HepG2 (cell line): Measurements from ENCODE around the gene CHST3. TPM values are rescaled to one million over a fixed set of nuclear protein-coding genes. Genes with fewer than 3 reads are reported as not detected.

ENCODE experiments used
- ATAC-seq: fragments of 200-7000 bp; cut with Tn5 transposase; 3 replicates; pipeline ENCODE4 v1.9.1; 2020; ENCODE audit warnings: mild to moderate bottlenecking, moderate library complexity
- BruUV-seq: library from RNA; stranded (reverse); fragments of 400-500 nt; replicated peaks from 2 replicates; lab custom pipeline; 2021; lab: Mats Ljungman, UMichigan
- CTCF ChIA-PET: fragments of 300-600 bp; formaldehyde crosslinking; extraction: SDS; loops from one replicate; lab custom pipeline; 2021; ENCODE audit warnings: low total read pairs, inconsistent platforms, low intra/inter-chr PET ratio; lab: Yijun Ruan, JAX
- POLR2A ChIA-PET: fragments of 350-600 bp; sonication (Branson Sonifier 250); formaldehyde crosslinking; loops from one replicate; lab custom pipeline; 2020; ENCODE audit warnings: antibody characterized with exemption, inconsistent platforms; lab: Yijun Ruan, JAX
- DNase-seq: peaks from one replicate; pipeline ENCODE4 v3.0.0-alpha.2; 2015; ENCODE audit warnings: low spot score
- FAIRE-seq: peaks from 3 replicates; lab custom pipeline; 2011; peaks lifted over from hg19 to GRCh38; lab: Jason Lieb, UNC
- H2AFZ ChIP-seq: one replicate; pipeline ENCODE4 v1.6.1; 2011; ENCODE audit warnings: low read length, inconsistent platforms
- H3K27ac ChIP-seq: fragments of 300-600 bp; 3 replicates; pipeline ENCODE4 v1.8.0; 2011; ENCODE audit warnings: mixed run types, mild to moderate bottlenecking, mixed read lengths, low read length, inconsistent platforms; ENCODE audit not compliant: insufficient read depth; ENCODE audit errors: extremely low read length
- H3K27me3 ChIP-seq, 2 experiments: fragments of 200-600 bp in 1 of 2; 2 replicates in 1 of 2; 3 replicates in 1 of 2; pipeline versions ENCODE4 v1.6.0 to v1.8.0; 2011; ENCODE audit warnings: low read length in 2 of 2, mild to moderate bottlenecking in 2 of 2, moderate library complexity in 2 of 2, inconsistent platforms in 1 of 2; ENCODE audit not compliant: insufficient read depth in 2 of 2, control insufficient read depth in 1 of 2
- H3K36me3 ChIP-seq, 2 experiments: fragments of 200-600 bp in 1 of 2; replicated peaks in 1 of 2; 2 replicates in 1 of 2; 3 replicates in 1 of 2; pipeline versions ENCODE4 v1.5.1 to v1.8.0; 2011; ENCODE audit warnings: low read length in 2 of 2, inconsistent platforms in 1 of 2; ENCODE audit not compliant: insufficient read depth in 2 of 2, control insufficient read depth in 1 of 2
- H3K4me1 ChIP-seq: 2 replicates; pipeline ENCODE4 v1.5.1; 2012; ENCODE audit warnings: low read length, inconsistent platforms; ENCODE audit not compliant: insufficient read depth
- H3K4me2 ChIP-seq: 2 replicates; pipeline ENCODE4 v1.6.0; 2011; ENCODE audit warnings: low read depth, low read length, inconsistent platforms
- H3K4me3 ChIP-seq, 3 experiments: fragments of 200-600 bp in 1 of 3; sonication (generic), shearing (Covaris generic) in 1 of 3; replicated peaks in 1 of 3; 2 replicates each; pipeline ENCODE4 v1.5.1; 2011 to 2016; ENCODE audit warnings: low read length in 3 of 3, inconsistent platforms in 2 of 3, low read depth in 2 of 3, mild to moderate bottlenecking in 2 of 3, control low read depth in 1 of 3, mixed read lengths in 1 of 3; ENCODE audit not compliant: insufficient read depth in 1 of 3
- H3K79me2 ChIP-seq: one replicate; pipeline ENCODE4 v1.6.1; 2011; ENCODE audit warnings: low read length, inconsistent platforms; ENCODE audit not compliant: insufficient read depth
- H3K9ac ChIP-seq: 2 replicates; pipeline ENCODE4 v1.6.0; 2011; ENCODE audit warnings: mild to moderate bottlenecking, low read depth, low read length, inconsistent platforms; ENCODE audit not compliant: insufficient read depth
- H3K9me3 ChIP-seq: 2 replicates; pipeline ENCODE4 v1.5.1; 2012; ENCODE audit warnings: mild to moderate bottlenecking, low read length
- H4K20me1 ChIP-seq: 2 replicates; pipeline ENCODE4 v1.6.0; 2011; ENCODE audit warnings: inconsistent platforms, mild to moderate bottlenecking, low read length, moderate library complexity; ENCODE audit not compliant: insufficient read depth
- ATF3 ChIP-seq: sonication (generic); formaldehyde crosslinking; IDR thresholded peaks from 2 replicates; pipeline ENCODE4 v1.4.0; 2020; ENCODE audit warnings: missing genetic modification reagents
- ATRX ChIP-seq: sonication (generic); formaldehyde crosslinking; IDR thresholded peaks from 2 replicates; pipeline ENCODE4 v1.4.0; 2020; ENCODE audit warnings: missing genetic modification reagents, borderline replicate concordance
- CHD2 ChIP-seq: IDR thresholded peaks from 2 replicates; pipeline ENCODE4 v1.6.1; 2011; ENCODE audit warnings: low read depth, low read length, improper control_type of control experiment
- EP300 ChIP-seq, 3 experiments: sonication (generic) in 1 of 3; formaldehyde crosslinking in 1 of 3; IDR thresholded peaks; 2 replicates each; pipeline versions ENCODE4 v1.5.1 to v1.6.1; 2011 to 2020; ENCODE audit warnings: low read depth in 2 of 3, low read length in 2 of 3, borderline replicate concordance in 1 of 3, improper control_type of control experiment in 1 of 3, mild to moderate bottlenecking in 1 of 3, missing genetic modification reagents in 1 of 3, moderate library complexity in 1 of 3
- GPN1 ChIP-seq: sonication (generic); formaldehyde crosslinking; IDR thresholded peaks from 2 replicates; pipeline ENCODE4 v1.5.1; 2020; ENCODE audit warnings: missing genetic modification reagents, borderline replicate concordance
- HDAC1 ChIP-seq: sonication (generic); formaldehyde crosslinking; IDR thresholded peaks from 2 replicates; pipeline ENCODE4 v1.5.1; 2020; ENCODE audit warnings: mild to moderate bottlenecking, missing genetic modification reagents
- JUNB ChIP-seq: sonication (generic); formaldehyde crosslinking; IDR thresholded peaks from 2 replicates; pipeline ENCODE4 v1.8.0; 2022; ENCODE audit warnings: missing genetic modification reagents, mild to moderate bottlenecking, borderline replicate concordance
- MXD3 ChIP-seq: IDR thresholded peaks from 2 replicates; pipeline ENCODE4 v1.6.1; 2016; ENCODE audit warnings: mild to moderate bottlenecking, missing biosample characterization, missing genetic modification reagents
- NCOR1 ChIP-seq: fragments of 200-600 bp; sonication (generic); IDR thresholded peaks from 2 replicates; pipeline ENCODE4 v1.7.0; 2017; ENCODE audit warnings: antibody characterized with exemption, low read length, borderline replicate concordance
- SMAD1 ChIP-seq: sonication (generic); formaldehyde crosslinking; IDR thresholded peaks from 2 replicates; pipeline ENCODE4 v1.4.0; 2020; ENCODE audit warnings: missing genetic modification reagents, low read depth, mild to moderate bottlenecking, borderline replicate concordance
- ZNF260 ChIP-seq: sonication (generic); formaldehyde crosslinking; IDR thresholded peaks from 2 replicates; pipeline ENCODE4 v1.4.0; 2020; ENCODE audit warnings: missing genetic modification reagents, low read depth, mild to moderate bottlenecking, borderline replicate concordance
- ZNF607 ChIP-seq: sonication (generic); formaldehyde crosslinking; IDR thresholded peaks from 2 replicates; pipeline ENCODE4 v1.5.1; 2020; ENCODE audit warnings: missing genetic modification reagents, mild to moderate bottlenecking, borderline replicate concordance
- ZNF766 ChIP-seq: sonication (generic); formaldehyde crosslinking; IDR thresholded peaks from 2 replicates; pipeline ENCODE4 v1.5.0; 2020; ENCODE audit warnings: missing genetic modification reagents, borderline replicate concordance
- ZNF883 ChIP-seq: sonication (generic); formaldehyde crosslinking; IDR thresholded peaks from 2 replicates; pipeline ENCODE4 v1.5.1; 2020; ENCODE audit warnings: mild to moderate bottlenecking, missing genetic modification reagents; ENCODE audit errors: not compliant biosample characterization
- WGBS: methylation state at CpG from one replicate; pipeline ENCODE4 v1.1.6; 2017; ENCODE audit warnings: low lambda C conversion rate; 5-methylcytosine and 5-hydroxymethylcytosine counted together
- in situ Hi-C: cut with HindIII; loops from 2 replicates; pipeline ENCODE4 v1.10.0; 2017; ENCODE audit warnings: low pct_unique_long_range_greater_than_20kb; ENCODE audit not compliant: extremely low pct_ligation_motif_present
- intact Hi-C: fragments of 100-400 bp; cut with micrococcal nuclease; formaldehyde crosslinking; loops from one replicate; pipeline ENCODE4 v1.10.0; 2022; ENCODE audit not compliant: unreplicated experiment
- polyA plus RNA-seq, 8 experiments: library from polyadenylated mRNA; depleted of rRNA in 3 of 8; stranded (reverse) in 7 of 8; unstranded in 1 of 8; fragments of >200 nt; fragmentation: Illumina TruSeq in 4 of 8; extraction: Trizol in 4 of 8; gene quantifications; 2 replicates each; pipeline versions ENCODE4 v1.2.1 to v1.2.3, GENCODE V29; 2011 to 2016; ENCODE audit warnings: low read depth in 4 of 8, missing spikeins in 1 of 8, mixed read lengths in 1 of 8; ENCODE audit not compliant: insufficient read depth in 1 of 8
- total RNA-seq, 5 experiments: library from RNA; depleted of rRNA; stranded (reverse); fragments of >200 nt; fragmentation: Illumina TruSeq; extraction: Trizol; gene quantifications; 2 replicates each; pipeline ENCODE4 v1.2.3, GENCODE V29; 2016; ENCODE audit warnings: low read depth in 1 of 5
- TF ChIP-seq, protein P1 (sequence below): sonication (generic); formaldehyde crosslinking; IDR thresholded peaks from 2 replicates; pipeline ENCODE4 v1.8.0; 2022; ENCODE audit warnings: mild to moderate bottlenecking, missing genetic modification reagents
- TF ChIP-seq, protein P2 (sequence below): sonication (generic); formaldehyde crosslinking; IDR thresholded peaks from 2 replicates; pipeline ENCODE4 v1.4.0; 2020; ENCODE audit warnings: low read depth, missing genetic modification reagents
- TF ChIP-seq, protein P3 (sequence below): sonication (generic); formaldehyde crosslinking; IDR thresholded peaks from 2 replicates; pipeline ENCODE4 v1.8.1; 2023; ENCODE audit warnings: mild to moderate bottlenecking, missing genetic modification reagents

CHST3 gene
- total and polyA plus RNA-seq, 2 of the 13 experiments (the other 11 are each of a cell fraction or from before 2014, with no cell fraction given): 7.2 to 18.7 TPM

DNA sequence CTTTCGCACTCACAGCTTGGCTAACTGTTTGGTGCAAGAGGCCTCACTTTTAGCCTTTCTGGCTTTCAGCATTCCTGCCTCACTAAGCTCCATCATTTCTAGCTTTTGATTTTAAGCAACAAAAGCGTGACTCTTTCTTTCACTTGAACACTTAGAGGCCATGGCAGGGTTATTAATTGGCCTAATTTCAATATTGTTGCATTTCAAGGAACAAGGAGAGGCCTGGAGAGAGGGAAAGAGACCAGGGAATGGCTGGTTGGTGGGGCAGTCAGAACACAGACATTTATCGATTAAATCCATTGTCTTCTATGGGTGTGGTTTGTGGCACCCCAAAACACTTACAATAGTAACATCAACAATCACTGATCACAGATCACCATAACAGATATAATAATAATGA lies 31.3 kb downstream of the CHST3 start:
- H3K36me3 ChIP-seq: peaks cover 0 to 9% of the 10 kb centered on the region in 2 experiments; a peak in 3 of 5 replicates
- intact Hi-C loops: no loop called here
- no peak for DNase-seq
- no TSS peak for BruUV-seq
- H3K9me3 ChIP-seq: no peaks in the 10 kb centered on the region
- in situ Hi-C loops: no loop called here
- H3K27ac ChIP-seq: no peak overlapping the region
- peaks cover 38% of the 10 kb centered on the region for H3K4me1 ChIP-seq
- no peak overlapping the region for H3K4me3 ChIP-seq
- no peak overlapping the region for H3K9ac ChIP-seq
- ATAC-seq: no peak
- ChIA-PET CTCF (no interaction called here), POLR2A (interaction anchor here (0.6 to 1.9 kb wide), 3 partner anchors 9 to 36 kb away, joined by 3 to 5 read pairs (median 3); no protein-coding TSS in a partner anchor)
- H3K4me2 ChIP-seq: no peak overlapping the region
- no peak for TF ChIP-seq ZNF883
- no peak for TF ChIP-seq MXD3 (CRISPR knock-in tag)
- TF ChIP-seq JUNB (CRISPR knock-in tag): no peak
- no peak for TF ChIP-seq ATRX (CRISPR knock-in tag)
- TF ChIP-seq ZNF766 (CRISPR knock-in tag): no peak
- TF ChIP-seq EP300 (IDR thresholded peaks at IDR 0.05; ENCODE audit: low read depth in 2 of 2, low read length in 2 of 2): no peak
- no peak for TF ChIP-seq EP300 (CRISPR knock-in tag; IDR thresholded peaks at IDR 0.05; ENCODE audit: borderline replicate concordance)
- no peak for TF ChIP-seq NCOR1
- TF ChIP-seq, protein P1, sequence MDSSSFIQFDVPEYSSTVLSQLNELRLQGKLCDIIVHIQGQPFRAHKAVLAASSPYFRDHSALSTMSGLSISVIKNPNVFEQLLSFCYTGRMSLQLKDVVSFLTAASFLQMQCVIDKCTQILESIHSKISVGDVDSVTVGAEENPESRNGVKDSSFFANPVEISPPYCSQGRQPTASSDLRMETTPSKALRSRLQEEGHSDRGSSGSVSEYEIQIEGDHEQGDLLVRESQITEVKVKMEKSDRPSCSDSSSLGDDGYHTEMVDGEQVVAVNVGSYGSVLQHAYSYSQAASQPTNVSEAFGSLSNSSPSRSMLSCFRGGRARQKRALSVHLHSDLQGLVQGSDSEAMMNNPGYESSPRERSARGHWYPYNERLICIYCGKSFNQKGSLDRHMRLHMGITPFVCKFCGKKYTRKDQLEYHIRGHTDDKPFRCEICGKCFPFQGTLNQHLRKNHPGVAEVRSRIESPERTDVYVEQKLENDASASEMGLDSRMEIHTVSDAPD: no peak
- TF ChIP-seq HDAC1 (CRISPR knock-in tag): no peak
- TF ChIP-seq, protein P2, sequence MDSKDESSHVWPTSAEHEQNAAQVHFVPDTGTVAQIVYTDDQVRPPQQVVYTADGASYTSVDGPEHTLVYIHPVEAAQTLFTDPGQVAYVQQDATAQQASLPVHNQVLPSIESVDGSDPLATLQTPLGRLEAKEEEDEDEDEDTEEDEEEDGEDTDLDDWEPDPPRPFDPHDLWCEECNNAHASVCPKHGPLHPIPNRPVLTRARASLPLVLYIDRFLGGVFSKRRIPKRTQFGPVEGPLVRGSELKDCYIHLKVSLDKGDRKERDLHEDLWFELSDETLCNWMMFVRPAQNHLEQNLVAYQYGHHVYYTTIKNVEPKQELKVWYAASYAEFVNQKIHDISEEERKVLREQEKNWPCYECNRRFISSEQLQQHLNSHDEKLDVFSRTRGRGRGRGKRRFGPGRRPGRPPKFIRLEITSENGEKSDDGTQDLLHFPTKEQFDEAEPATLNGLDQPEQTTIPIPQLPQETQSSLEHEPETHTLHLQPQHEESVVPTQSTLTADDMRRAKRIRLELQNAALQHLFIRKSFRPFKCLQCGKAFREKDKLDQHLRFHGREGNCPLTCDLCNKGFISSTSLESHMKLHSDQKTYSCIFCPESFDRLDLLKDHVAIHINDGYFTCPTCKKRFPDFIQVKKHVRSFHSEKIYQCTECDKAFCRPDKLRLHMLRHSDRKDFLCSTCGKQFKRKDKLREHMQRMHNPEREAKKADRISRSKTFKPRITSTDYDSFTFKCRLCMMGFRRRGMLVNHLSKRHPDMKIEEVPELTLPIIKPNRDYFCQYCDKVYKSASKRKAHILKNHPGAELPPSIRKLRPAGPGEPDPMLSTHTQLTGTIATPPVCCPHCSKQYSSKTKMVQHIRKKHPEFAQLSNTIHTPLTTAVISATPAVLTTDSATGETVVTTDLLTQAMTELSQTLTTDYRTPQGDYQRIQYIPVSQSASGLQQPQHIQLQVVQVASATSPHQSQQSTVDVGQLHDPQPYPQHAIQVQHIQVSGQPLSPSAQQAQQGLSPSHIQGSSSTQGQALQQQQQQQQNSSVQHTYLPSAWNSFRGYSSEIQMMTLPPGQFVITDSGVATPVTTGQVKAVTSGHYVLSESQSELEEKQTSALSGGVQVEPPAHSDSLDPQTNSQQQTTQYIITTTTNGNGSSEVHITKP (CRISPR knock-in tag): no peak
- TF ChIP-seq CHD2: no peak
- TF ChIP-seq, protein P3, sequence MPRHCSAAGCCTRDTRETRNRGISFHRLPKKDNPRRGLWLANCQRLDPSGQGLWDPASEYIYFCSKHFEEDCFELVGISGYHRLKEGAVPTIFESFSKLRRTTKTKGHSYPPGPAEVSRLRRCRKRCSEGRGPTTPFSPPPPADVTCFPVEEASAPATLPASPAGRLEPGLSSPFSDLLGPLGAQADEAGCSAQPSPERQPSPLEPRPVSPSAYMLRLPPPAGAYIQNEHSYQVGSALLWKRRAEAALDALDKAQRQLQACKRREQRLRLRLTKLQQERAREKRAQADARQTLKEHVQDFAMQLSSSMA (CRISPR knock-in tag): no peak
- TF ChIP-seq ATF3: no peak
- no peak for TF ChIP-seq ZNF260 (CRISPR knock-in tag)
- TF ChIP-seq SMAD1 (CRISPR knock-in tag): no peak
- TF ChIP-seq GPN1 (CRISPR knock-in tag): no peak
- no peak for TF ChIP-seq ZNF607 (CRISPR knock-in tag)
- WGBS: 96% methylated on average over 3 of the region's 3 CpGs
- H3K79me2 ChIP-seq: peaks cover 51% of the 10 kb centered on the region
- FAIRE-seq: no peak
- no peaks in the 10 kb centered on the region for H3K27me3 ChIP-seq
- H2AFZ ChIP-seq: no peak overlapping the region
- H4K20me1 ChIP-seq: peaks cover 11% of the 10 kb centered on the region; the same call in 1 of the 2 replicates
